NCI-H524 (cell line): ENCODE data around the gene TNFSF13.
A peak's percentile ranks its signal among the peaks of the same experiment; 100 is the strongest.

Experiments used
- DNase-seq, 2 experiments: peaks; one replicate each; lab custom pipeline; 2025; lab: John Stamatoyannopoulos, UW

Gene TNFSF13

GRCh38 chr17:7575481-7575883 lies 16.9 kb downstream of the TNFSF13 start:
- DNase-seq, result no peak

- DNase-seq, result no peak
Measured at GRCh38 chr17:7575959-7576358, 17.4 kb downstream of the TNFSF13 start.

DNA sequence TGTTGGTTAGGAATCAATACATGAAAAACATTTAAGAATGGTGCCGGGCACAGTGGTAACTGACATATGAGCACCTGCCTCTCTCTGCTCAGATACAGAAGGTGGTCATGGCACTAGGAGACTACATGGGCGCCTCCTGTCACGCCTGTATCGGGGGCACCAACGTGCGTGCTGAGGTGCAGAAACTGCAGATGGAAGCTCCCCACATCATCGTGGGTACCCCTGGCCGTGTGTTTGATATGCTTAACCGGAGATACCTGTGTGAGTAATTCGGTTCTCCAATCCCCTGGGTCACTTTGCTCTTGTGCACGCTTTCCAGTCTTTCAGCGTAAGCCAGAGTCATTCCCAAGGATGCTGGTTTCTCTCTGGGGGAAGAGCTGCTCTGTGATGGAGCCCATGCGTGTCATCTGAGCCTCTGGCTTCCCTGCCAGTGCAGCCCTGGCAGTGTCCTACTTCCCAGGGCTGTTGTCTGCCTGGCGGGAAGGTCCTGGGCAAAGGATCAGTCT lies 17.9 kb downstream of the TNFSF13 start:
- no peak for DNase-seq

- no peak for DNase-seq
Measured at GRCh38 chr17:7577327-7578199, 19.0 kb downstream of the TNFSF13 start.

- peak in 1 of 2 experiments; percentile 13 for DNase-seq
Measured at GRCh38 chr17:7579001-7579833, 20.7 kb downstream of the TNFSF13 start, which contains the start of gene CD68. Gene CD68 (plus strand): TSS chr17:7579638. CDS start chr17:7579678, 40 bp downstream.

DNA sequence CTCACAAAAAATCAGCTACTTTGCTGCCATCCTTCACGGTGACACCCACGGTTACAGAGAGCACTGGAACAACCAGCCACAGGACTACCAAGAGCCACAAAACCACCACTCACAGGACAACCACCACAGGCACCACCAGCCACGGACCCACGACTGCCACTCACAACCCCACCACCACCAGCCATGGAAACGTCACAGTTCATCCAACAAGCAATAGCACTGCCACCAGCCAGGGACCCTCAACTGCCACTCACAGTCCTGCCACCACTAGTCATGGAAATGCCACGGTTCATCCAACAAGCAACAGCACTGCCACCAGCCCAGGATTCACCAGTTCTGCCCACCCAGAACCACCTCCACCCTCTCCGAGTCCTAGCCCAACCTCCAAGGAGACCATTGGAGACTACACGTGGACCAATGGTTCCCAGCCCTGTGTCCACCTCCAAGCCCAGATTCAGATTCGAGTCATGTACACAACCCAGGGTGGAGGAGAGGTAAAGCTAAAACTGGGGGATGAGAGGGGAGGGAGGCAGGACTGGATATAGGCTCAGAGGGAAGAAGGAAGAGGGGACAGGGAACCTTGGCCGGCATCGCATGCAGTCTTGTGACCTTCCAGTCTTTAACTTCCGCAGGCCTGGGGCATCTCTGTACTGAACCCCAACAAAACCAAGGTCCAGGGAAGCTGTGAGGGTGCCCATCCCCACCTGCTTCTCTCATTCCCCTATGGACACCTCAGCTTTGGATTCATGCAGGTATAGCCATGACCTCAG lies 21.5 kb downstream of the TNFSF13 start:
- no peak for DNase-seq

GRCh38 chr17:7580604-7581575 lies 22.3 kb downstream of the TNFSF13 start:
- DNase-seq, result no peak

DNA sequence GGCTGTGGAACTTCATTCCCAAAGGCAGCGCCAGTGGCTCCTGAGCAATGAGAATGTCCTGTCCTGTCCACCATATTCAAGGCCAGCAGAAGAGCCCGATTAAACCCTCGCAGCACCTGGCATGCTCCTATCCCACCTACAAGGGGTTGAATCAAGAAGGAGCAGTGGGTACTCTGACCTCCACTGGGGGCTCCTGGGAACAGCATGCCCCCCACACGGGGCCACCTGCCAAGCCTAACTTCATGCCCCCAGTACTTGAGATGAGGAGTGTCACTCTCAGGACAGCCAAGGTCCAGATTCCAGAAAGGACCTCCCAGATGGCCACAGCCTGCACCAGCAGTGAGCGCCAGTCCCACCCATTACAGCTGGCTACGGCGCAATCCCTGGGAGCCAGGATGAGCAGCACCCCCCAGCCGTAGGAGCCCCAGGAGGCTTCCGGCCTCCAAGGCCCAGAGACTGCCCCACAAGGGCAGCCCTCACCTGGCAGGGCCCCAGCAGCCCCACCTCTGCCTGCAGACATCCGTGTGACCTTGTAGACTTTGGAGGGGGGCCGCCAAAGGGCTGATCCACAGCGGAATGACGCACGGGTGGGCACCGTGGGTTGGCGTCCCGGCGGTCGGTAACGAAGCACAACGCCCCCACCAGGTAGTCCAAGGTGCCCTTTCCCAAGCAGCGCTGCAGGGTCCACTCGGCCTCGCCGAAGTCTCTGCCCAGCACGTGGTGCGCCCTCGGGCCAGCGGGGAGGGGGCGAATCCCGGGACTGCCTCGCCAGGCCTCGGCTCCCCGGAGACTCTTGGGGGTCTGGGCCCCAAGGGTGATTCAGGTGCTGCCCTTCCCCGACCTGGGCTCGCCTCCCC lies 24.1 kb downstream of the TNFSF13 start:
- no peak for DNase-seq

DNA sequence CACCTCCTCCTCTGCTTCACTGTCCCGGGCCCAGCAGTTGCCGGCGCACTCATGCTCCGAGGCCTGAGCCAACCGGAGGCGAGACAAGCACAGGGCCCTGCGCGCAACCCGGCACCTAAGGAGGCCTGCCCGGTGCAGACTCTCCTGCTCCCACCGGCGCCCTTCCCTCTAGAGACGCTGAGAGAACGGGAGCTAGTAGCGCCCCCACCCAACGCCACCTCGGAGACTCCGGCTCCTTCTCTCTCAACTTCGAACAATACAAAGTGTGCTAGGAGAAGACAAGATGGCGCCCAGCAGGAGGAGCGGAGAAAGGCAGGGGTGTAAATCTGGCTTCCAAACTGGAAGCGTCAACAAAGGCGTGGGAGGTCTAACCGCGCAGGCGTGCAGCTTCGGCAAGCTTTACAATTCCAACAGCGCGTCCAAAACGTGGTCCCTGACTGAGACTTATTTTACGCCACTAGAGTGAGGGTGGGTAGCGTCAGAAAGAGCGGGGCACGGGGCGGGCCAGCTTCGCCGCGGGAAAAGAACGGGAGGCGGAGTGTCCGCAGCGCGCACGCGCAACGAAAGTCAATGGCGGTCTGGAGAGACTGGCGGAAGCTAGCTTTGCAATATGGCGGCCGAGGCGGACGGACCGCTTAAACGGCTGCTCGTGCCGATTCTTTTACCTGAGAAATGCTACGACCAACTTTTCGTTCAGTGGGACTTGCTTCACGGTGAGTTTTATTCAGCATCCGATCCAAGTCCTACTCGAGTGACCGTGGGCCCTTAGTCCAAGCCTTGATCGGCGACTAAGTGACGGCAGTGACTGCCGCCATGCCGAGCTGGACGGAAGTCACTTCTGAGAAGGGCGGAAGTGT lies 24.9 kb downstream of the TNFSF13 start, which contains the start of gene MPDU1:
MPDU1 (plus strand) TSS at position 600 of the 857 bp plus-strand sequence; CDS start at position 611, 11 bp downstream.
- DNase-seq, result peak; percentile 74 to 83

- no peak for DNase-seq
Measured at GRCh38 chr17:7586673-7587419, 28.3 kb downstream of the TNFSF13 start.

GRCh38 chr17:7587420-7588151 lies 29.0 kb downstream of the TNFSF13 start:
- DNase-seq, result no peak

- DNase-seq, result no peak
Measured at GRCh38 chr17:7588553-7589203, 30.1 kb downstream of the TNFSF13 start.

GRCh38 chr17:7589204-7589868 lies 30.8 kb downstream of the TNFSF13 start:
- DNase-seq, result peak in 1 of 2 experiments; percentile 65

- no peak for DNase-seq
Measured at GRCh38 chr17:7589891-7590691, 31.5 kb downstream of the TNFSF13 start, which contains the start of gene SOX15. Gene SOX15 (minus strand): TSS chr17:7590094. CDS start chr17:7589676, 418 bp downstream.

DNA sequence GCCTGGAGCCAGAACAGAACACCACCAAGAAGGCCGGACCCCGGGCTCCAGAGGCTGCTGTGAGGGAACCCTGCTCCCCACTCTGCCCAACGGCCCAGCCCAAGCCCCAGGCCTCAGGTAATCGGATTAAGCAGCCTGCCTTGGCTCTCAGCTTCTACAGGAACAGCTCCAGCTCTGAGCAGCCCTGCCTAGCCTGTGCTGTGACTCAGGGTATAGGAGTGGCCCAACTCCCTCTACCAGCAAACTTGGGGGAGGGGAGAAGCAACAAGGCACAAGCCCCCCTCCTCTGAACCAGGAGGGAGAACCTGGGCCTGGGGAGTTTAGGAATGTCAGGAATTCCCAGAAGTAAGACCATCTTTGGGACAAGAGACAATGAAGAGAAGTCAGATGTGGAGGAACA lies 32.2 kb downstream of the TNFSF13 start:
- no peak for DNase-seq
